Vagina (tissue), 2 donors: Measurements from ENCODE around the gene KIF21B.

Experiments used
- POLR2A ChIP-seq, 2 donors: fragments of 450-650 bp; IDR thresholded peaks; one replicate each; pipeline ENCODE4 v1.6.1; 2017; ENCODE audit warnings: antibody characterized with exemption in 2 of 2, mild to moderate bottlenecking in 2 of 2, moderate library complexity in 2 of 2
- TF ChIP-seq, protein P1 (sequence below), 3 experiments: fragments of 450-650 bp in 2 of 3; fragments of 200-600 bp in 1 of 3; sonication (generic) in 1 of 3; IDR thresholded peaks; one replicate each; pipeline ENCODE4 v1.5.1; 2017 to 2019; ENCODE audit warnings: antibody characterized with exemption in 3 of 3, mild to moderate bottlenecking in 2 of 3, moderate library complexity in 2 of 3

DNA sequence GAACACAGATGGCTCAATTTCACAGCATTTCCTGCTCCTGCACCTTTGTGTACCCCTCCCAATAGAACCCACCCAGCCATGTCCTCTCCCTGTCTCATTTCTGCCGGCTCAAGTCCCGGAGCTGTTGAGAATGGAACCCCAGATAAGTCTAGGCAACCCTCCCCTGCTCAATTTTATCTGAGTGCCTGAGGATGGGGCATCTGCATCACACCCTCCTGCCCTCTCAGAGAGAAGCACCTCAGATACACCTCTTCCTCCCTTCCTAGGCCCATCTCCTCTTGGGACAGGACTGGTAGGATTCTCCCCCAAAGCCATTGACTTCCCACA, 1.1 kb downstream of the KIF21B start:
- TF ChIP-seq, protein P1, sequence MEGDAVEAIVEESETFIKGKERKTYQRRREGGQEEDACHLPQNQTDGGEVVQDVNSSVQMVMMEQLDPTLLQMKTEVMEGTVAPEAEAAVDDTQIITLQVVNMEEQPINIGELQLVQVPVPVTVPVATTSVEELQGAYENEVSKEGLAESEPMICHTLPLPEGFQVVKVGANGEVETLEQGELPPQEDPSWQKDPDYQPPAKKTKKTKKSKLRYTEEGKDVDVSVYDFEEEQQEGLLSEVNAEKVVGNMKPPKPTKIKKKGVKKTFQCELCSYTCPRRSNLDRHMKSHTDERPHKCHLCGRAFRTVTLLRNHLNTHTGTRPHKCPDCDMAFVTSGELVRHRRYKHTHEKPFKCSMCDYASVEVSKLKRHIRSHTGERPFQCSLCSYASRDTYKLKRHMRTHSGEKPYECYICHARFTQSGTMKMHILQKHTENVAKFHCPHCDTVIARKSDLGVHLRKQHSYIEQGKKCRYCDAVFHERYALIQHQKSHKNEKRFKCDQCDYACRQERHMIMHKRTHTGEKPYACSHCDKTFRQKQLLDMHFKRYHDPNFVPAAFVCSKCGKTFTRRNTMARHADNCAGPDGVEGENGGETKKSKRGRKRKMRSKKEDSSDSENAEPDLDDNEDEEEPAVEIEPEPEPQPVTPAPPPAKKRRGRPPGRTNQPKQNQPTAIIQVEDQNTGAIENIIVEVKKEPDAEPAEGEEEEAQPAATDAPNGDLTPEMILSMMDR (IDR thresholded peaks at IDR 0.05), result no peak
- no peak for TF ChIP-seq POLR2A (IDR thresholded peaks at IDR 0.05)
